HG02763 (cell line): ENCODE results near the gene HOMEZ.
"Not testable (repeated sequence)": the region's sequence is repeated elsewhere in the genome, so short reads cannot be mapped to it uniquely, and the experiment has no call there.

Experiments used
- ATAC-seq: cut with Tn5 transposase; IDR thresholded peaks from one replicate; pipeline ENCODE4 v1.9.1; 2021; ENCODE audit warnings: mild to moderate bottlenecking, moderate library complexity; ENCODE audit not compliant: unreplicated experiment

HOMEZ gene

GRCh38 chr14:23284654-23285529, 1.0 kb downstream of the HOMEZ start:
- no peak for ATAC-seq

- no peak for ATAC-seq
Observed at GRCh38 chr14:23281247-23281646, 4.7 kb downstream of the HOMEZ start.

- not testable (repeated sequence) for ATAC-seq
Observed at GRCh38 chr14:23277928-23278327, 8.0 kb downstream of the HOMEZ start.

GRCh38 chr14:23277189-23277588, 8.7 kb downstream of the HOMEZ start:
- ATAC-seq: no peak

GRCh38 chr14:23275412-23275811, 10.5 kb downstream of the HOMEZ start:
- no peak for ATAC-seq

GRCh38 chr14:23269193-23269592, 16.7 kb downstream of the HOMEZ start:
- no peak for ATAC-seq

GRCh38 chr14:23260849-23261248, 25.1 kb downstream of the HOMEZ start:
- ATAC-seq: not testable (repeated sequence)

GRCh38 chr14:23259426-23259825, 26.5 kb downstream of the HOMEZ start:
- no peak for ATAC-seq

GRCh38 chr14:23258256-23258655, 27.7 kb downstream of the HOMEZ start:
- no peak for ATAC-seq

GRCh38 chr14:23252420-23253333, 33.3 kb downstream of the HOMEZ start:
- ATAC-seq: no peak

- no peak for ATAC-seq
Observed at GRCh38 chr14:23252006-23252405, 33.9 kb downstream of the HOMEZ start.

- ATAC-seq: no peak
Observed at GRCh38 chr14:23249824-23250223, 36.1 kb downstream of the HOMEZ start.

GRCh38 chr14:23248601-23249000, 37.3 kb downstream of the HOMEZ start:
- ATAC-seq: no peak

- ATAC-seq: no peak
Observed at GRCh38 chr14:23245282-23245681, 40.6 kb downstream of the HOMEZ start.

GRCh38 chr14:23243066-23243465, 42.9 kb downstream of the HOMEZ start:
- no peak for ATAC-seq

GRCh38 chr14:23242076-23242475, 43.9 kb downstream of the HOMEZ start:
- ATAC-seq: no peak

- ATAC-seq: not testable (repeated sequence)
Observed at GRCh38 chr14:23241061-23241715, 44.7 kb downstream of the HOMEZ start.

- ATAC-seq: no peak
Observed at GRCh38 chr14:23240661-23241060, 45.3 kb downstream of the HOMEZ start.

- peak; percentile 56 for ATAC-seq
Observed at GRCh38 chr14:23237772-23238594, 47.9 kb downstream of the HOMEZ start, which contains the start of gene RNF212B. Gene RNF212B (plus strand): TSS chr14:23237936. CDS start chr14:23240346, 2,410 bp downstream.

- not testable (repeated sequence) for ATAC-seq
Observed at GRCh38 chr14:23232241-23232808, 53.6 kb downstream of the HOMEZ start.
